H9 (cell line): ENCODE data around the gene GLT1D1. TPM values are rescaled to one million over a fixed set of nuclear protein-coding genes. Genes with fewer than 3 reads are reported as not detected.
"Not testable (repeated sequence)": the region's sequence is repeated elsewhere in the genome, so short reads cannot be mapped to it uniquely, and the experiment has no call there.

Source experiments
- DNase-seq: peaks from one replicate; pipeline ENCODE4 v3.0.0-alpha.2; 2017
- H2AFZ ChIP-seq: one replicate; pipeline ENCODE4 v1.6.1; 2013; ENCODE audit warnings: mild to moderate bottlenecking, low read length, control low read depth, moderate library complexity
- H2AK5ac ChIP-seq: 2 replicates; pipeline ENCODE4 v1.6.1; 2013; ENCODE audit warnings: low read length, control low read depth, mixed read lengths; ENCODE audit not compliant: insufficient read length
- H2BK120ac ChIP-seq: one replicate; pipeline ENCODE4 v1.6.1; 2013; ENCODE audit warnings: low read depth, mild to moderate bottlenecking, low read length, control low read depth, inconsistent platforms; ENCODE audit not compliant: poor library complexity, severe bottlenecking
- H2BK12ac ChIP-seq: 2 replicates; pipeline ENCODE4 v1.6.1; 2013; ENCODE audit warnings: low read length, control low read depth, mixed read lengths, low read depth; ENCODE audit not compliant: insufficient read length
- H2BK15ac ChIP-seq: 2 replicates; pipeline ENCODE4 v1.6.1; 2013; ENCODE audit warnings: low read depth, low read length, control low read depth
- H2BK20ac ChIP-seq: one replicate; pipeline ENCODE4 v1.6.1; 2013; ENCODE audit warnings: low read depth, mild to moderate bottlenecking, low read length, control low read depth, inconsistent platforms; ENCODE audit not compliant: poor library complexity, severe bottlenecking
- H2BK5ac ChIP-seq: 2 replicates; pipeline ENCODE4 v1.6.1; 2013; ENCODE audit warnings: low read length, control low read depth, mixed read lengths; ENCODE audit not compliant: insufficient read length
- H3K14ac ChIP-seq: 2 replicates; pipeline ENCODE4 v1.6.1; 2013; ENCODE audit warnings: low read length, control low read depth; ENCODE audit not compliant: insufficient read depth
- H3K18ac ChIP-seq: 2 replicates; pipeline ENCODE4 v1.6.1; 2013; ENCODE audit warnings: low read depth, mild to moderate bottlenecking, mixed read lengths, low read length, control low read depth; ENCODE audit not compliant: insufficient read length
- H3K23ac ChIP-seq: 2 replicates; pipeline ENCODE4 v1.6.1; 2013; ENCODE audit warnings: low read length, control low read depth, mixed read lengths, low read depth; ENCODE audit not compliant: insufficient read length
- H3K23me2 ChIP-seq: 2 replicates; pipeline ENCODE4 v1.6.1; 2013; ENCODE audit warnings: low read depth, mild to moderate bottlenecking, mixed read lengths, low read length, control low read depth; ENCODE audit not compliant: insufficient read length, poor library complexity, severe bottlenecking
- H3K27ac ChIP-seq: 2 replicates; pipeline ENCODE4 v1.5.1; 2013; ENCODE audit warnings: low read length, control low read depth, mixed read lengths, low read depth; ENCODE audit not compliant: insufficient read length
- H3K27me3 ChIP-seq: 2 replicates; pipeline ENCODE4 v1.6.1; 2013; ENCODE audit warnings: low read length, control low read depth, inconsistent platforms; ENCODE audit not compliant: insufficient read depth
- H3K4ac ChIP-seq: 2 replicates; pipeline ENCODE4 v1.6.1; 2013; ENCODE audit warnings: low read depth, mild to moderate bottlenecking, control low read depth, inconsistent platforms, low read length, moderate library complexity
- H3K4me1 ChIP-seq: 2 replicates; pipeline ENCODE4 v1.6.1; 2013; ENCODE audit warnings: low read length, control low read depth, inconsistent platforms; ENCODE audit not compliant: insufficient read depth
- H3K4me2 ChIP-seq: 2 replicates; pipeline ENCODE4 v1.6.1; 2013; ENCODE audit warnings: low read length, control low read depth, mixed read lengths; ENCODE audit not compliant: insufficient read length, insufficient read depth
- H3K56ac ChIP-seq: 2 replicates; pipeline ENCODE4 v1.6.1; 2013; ENCODE audit warnings: low read depth, mild to moderate bottlenecking, mixed read lengths, low read length, control low read depth; ENCODE audit not compliant: insufficient read length
- H3K79me1 ChIP-seq: 2 replicates; pipeline ENCODE4 v1.6.1; 2013; ENCODE audit warnings: low read depth, mild to moderate bottlenecking, moderate library complexity, low read length, control low read depth, inconsistent platforms; ENCODE audit not compliant: insufficient read depth, poor library complexity, severe bottlenecking
- H3K79me2 ChIP-seq: 2 replicates; pipeline ENCODE4 v1.6.1; 2013; ENCODE audit warnings: low read length, control low read depth, inconsistent platforms; ENCODE audit not compliant: insufficient read depth
- H3K9ac ChIP-seq: 2 replicates; pipeline ENCODE4 v1.6.1; 2013; ENCODE audit warnings: low read length, control low read depth, mixed read lengths; ENCODE audit not compliant: insufficient read length; ENCODE audit errors: extremely low read depth
- H3K9me3 ChIP-seq: one replicate; pipeline ENCODE4 v1.6.1; 2013; ENCODE audit warnings: low read depth, low read length, inconsistent platforms; ENCODE audit not compliant: control insufficient read depth
- H3T11ph ChIP-seq: one replicate; pipeline ENCODE4 v1.6.1; 2013; ENCODE audit warnings: mild to moderate bottlenecking, low read length, control low read depth, inconsistent platforms
- H4K20me1 ChIP-seq: one replicate; pipeline ENCODE4 v1.6.1; 2013; ENCODE audit not compliant: control insufficient read depth, insufficient read length, insufficient read depth
- H4K5ac ChIP-seq: 2 replicates; pipeline ENCODE4 v1.6.1; 2013; ENCODE audit warnings: low read depth, mild to moderate bottlenecking, mixed read lengths, low read length, control low read depth; ENCODE audit not compliant: insufficient read length
- H4K8ac ChIP-seq: replicated peaks from 2 replicates; pipeline ENCODE4 v1.6.1; 2013; ENCODE audit warnings: low read length, control low read depth, mixed read lengths, low read depth; ENCODE audit not compliant: insufficient read length
- H4K91ac ChIP-seq: 2 replicates; pipeline ENCODE4 v1.6.1; 2013; ENCODE audit warnings: low read depth, mild to moderate bottlenecking, moderate library complexity, mixed read lengths, low read length, control low read depth; ENCODE audit not compliant: insufficient read length
- H3K27ac Mint-ChIP-seq, 3 experiments: 2 replicates in 2 of 3; 3 replicates in 1 of 3; pipeline ENCODE4 v1.8.0; 2020 to 2021; ENCODE audit warnings: mixed read lengths in 3 of 3, mild to moderate bottlenecking in 1 of 3, moderate library complexity in 1 of 3
- H3K27me3 Mint-ChIP-seq: 2 replicates; pipeline ENCODE4 v1.8.0; 2021; ENCODE audit warnings: low read depth, mild to moderate bottlenecking, moderate library complexity, mixed read lengths
- H3K36me3 Mint-ChIP-seq, 3 experiments: 2 replicates in 2 of 3; 3 replicates in 1 of 3; pipeline ENCODE4 v1.8.0; 2020 to 2021; ENCODE audit warnings: low read depth in 3 of 3, mixed read lengths in 3 of 3; ENCODE audit not compliant: insufficient read depth in 1 of 3
- H3K4me1 Mint-ChIP-seq, 2 experiments: 2 replicates each; pipeline ENCODE4 v1.8.0; 2020; ENCODE audit warnings: mixed read lengths in 2 of 2
- H3K4me3 Mint-ChIP-seq, 2 experiments: 2 replicates in 1 of 2; 3 replicates in 1 of 2; pipeline ENCODE4 v1.8.0; 2020 to 2021; ENCODE audit warnings: mild to moderate bottlenecking in 2 of 2, mixed read lengths in 2 of 2, moderate library complexity in 1 of 2
- H3K9me3 Mint-ChIP-seq, 2 experiments: 2 replicates in 1 of 2; 3 replicates in 1 of 2; pipeline ENCODE4 v1.8.0; 2020; ENCODE audit warnings: mild to moderate bottlenecking in 2 of 2, mixed read lengths in 2 of 2, moderate library complexity in 1 of 2
- CTCF ChIP-seq: fragments of 200-600 bp; sonication (generic); conservative IDR thresholded peaks from 3 replicates; pipeline ENCODE4 v1.8.0; 2021; ENCODE audit warnings: antibody characterized with exemption, mild to moderate bottlenecking
- WGBS: extraction: QIAGEN DNeasy Blood & Tissue Kit; methylation state at CpG from one replicate; pipeline ENCODE4 v1.1.7; 2013; ENCODE audit warnings: missing lambda C conversion rate, low lambda C conversion rate, mixed read lengths; ENCODE audit not compliant: insufficient read length; ENCODE audit errors: extremely low coverage; 5-methylcytosine and 5-hydroxymethylcytosine counted together
- total RNA-seq: library from RNA; stranded (reverse); gene quantifications from 2 replicates; pipeline ENCODE4 v1.2.1, GENCODE V29; 2021

The GLT1D1 gene
- total RNA-seq, 1 experiment from 2014 or later, result 7.0 TPM

GRCh38 chr12:128804762-128805161, 48.5 kb upstream of the GLT1D1 start:
- Histone ChIP-seq H2AK5ac (no peak overlapping the region), H4K8ac (no peak overlapping the region), H3K27me3 (no peaks in the 10 kb centered on the region), H2BK12ac (no peak overlapping the region), H4K5ac (no peak overlapping the region), H3K23ac (no peak overlapping the region), H3K14ac (no peak overlapping the region), H3K27ac (no peak overlapping the region), H3K79me1 (peaks cover 5% of the 10 kb centered on the region), H3K23me2 (no peaks in the 10 kb centered on the region), H2BK20ac (no peak overlapping the region), H3K4me1 (no peaks in the 10 kb centered on the region), H3K18ac (no peak overlapping the region), H4K91ac (no peak overlapping the region), H4K20me1 (no peaks in the 10 kb centered on the region), H3K4ac (no peak overlapping the region), H2BK120ac (no peak overlapping the region), H3K56ac (no peak overlapping the region), H2BK15ac (no peak overlapping the region), H3K4me2 (no peak overlapping the region), H2AFZ (no peak overlapping the region), H2BK5ac (no peak overlapping the region), H3T11ph (no peak overlapping the region), H3K9ac (no peak overlapping the region), H3K79me2 (peaks cover 4% of the 10 kb centered on the region; the same call in 1 of the 2 replicates), H3K9me3 (no peaks in the 10 kb centered on the region)
- Mint-ChIP-seq H3K27me3 (no peaks in the 10 kb centered on the region), H3K27ac (no peak overlapping the region), H3K4me1 (peaks cover 0 to 5% of the 10 kb centered on the region in 2 experiments), H3K4me3 (no peak overlapping the region), H3K9me3 (no peaks in the 10 kb centered on the region), H3K36me3 (peaks cover 32 to 72% (median 71%) of the 10 kb centered on the region in 3 experiments; a peak in 6 of 7 replicates)
- no peak for DNase-seq
- TF ChIP-seq CTCF, result no peak
- WGBS, result no CpG with 5 or more reads among the region's 8 CpGs

DNA sequence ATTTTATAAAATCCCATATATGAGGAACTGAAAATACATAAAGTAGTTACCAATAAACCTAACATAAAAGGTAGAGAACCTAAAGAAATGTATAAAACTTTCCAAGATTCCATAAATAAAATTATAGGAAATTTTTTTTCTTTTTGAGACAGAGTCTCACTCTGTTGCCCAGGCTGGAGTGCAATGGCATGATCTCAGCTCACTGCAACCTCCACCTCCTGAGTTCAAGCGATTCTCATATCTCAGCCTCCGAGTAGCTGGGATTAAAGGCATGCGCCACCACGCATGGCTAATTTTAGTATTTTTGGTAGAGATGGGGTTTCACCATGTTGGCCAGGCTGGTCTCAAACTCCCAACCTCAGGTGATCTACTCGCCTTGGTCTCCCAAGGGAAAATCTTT, 47.9 kb upstream of the GLT1D1 start:
- not testable (repeated sequence) for H2AFZ ChIP-seq, H3K27me3 Mint-ChIP-seq, H3K4me1 Mint-ChIP-seq, H3K4me1 ChIP-seq, H2AK5ac ChIP-seq, H3K27me3 ChIP-seq, H2BK15ac ChIP-seq, H3K14ac ChIP-seq, H4K8ac ChIP-seq, H2BK5ac ChIP-seq, H3K9me3 Mint-ChIP-seq, H3K9me3 ChIP-seq, H3K4me3 Mint-ChIP-seq, H4K91ac ChIP-seq, H3K79me2 ChIP-seq, H4K5ac ChIP-seq, H3K79me1 ChIP-seq, H3K4ac ChIP-seq, H3K27ac Mint-ChIP-seq, H2BK120ac ChIP-seq, H3K56ac ChIP-seq, H3K4me2 ChIP-seq, H3K23ac ChIP-seq, H4K20me1 ChIP-seq, H2BK12ac ChIP-seq, DNase-seq, H3T11ph ChIP-seq, H3K27ac ChIP-seq, H2BK20ac ChIP-seq, H3K9ac ChIP-seq, H3K18ac ChIP-seq, H3K23me2 ChIP-seq
- WGBS, result no CpG with 5 or more reads among the region's 5 CpGs
- H3K36me3 Mint-ChIP-seq, result peaks cover 26 to 65% (median 64%) of the 10 kb centered on the region in 3 experiments; a peak in 6 of 7 replicates
